ENCODE data around the gene ABCC1. TPM values are rescaled to one million over a fixed set of nuclear protein-coding genes. Genes with fewer than 3 reads are reported as not detected.

ABCC1 gene
- total RNA-seq, 1 experiment from 2014 or later = 56.4 TPM

DNA sequence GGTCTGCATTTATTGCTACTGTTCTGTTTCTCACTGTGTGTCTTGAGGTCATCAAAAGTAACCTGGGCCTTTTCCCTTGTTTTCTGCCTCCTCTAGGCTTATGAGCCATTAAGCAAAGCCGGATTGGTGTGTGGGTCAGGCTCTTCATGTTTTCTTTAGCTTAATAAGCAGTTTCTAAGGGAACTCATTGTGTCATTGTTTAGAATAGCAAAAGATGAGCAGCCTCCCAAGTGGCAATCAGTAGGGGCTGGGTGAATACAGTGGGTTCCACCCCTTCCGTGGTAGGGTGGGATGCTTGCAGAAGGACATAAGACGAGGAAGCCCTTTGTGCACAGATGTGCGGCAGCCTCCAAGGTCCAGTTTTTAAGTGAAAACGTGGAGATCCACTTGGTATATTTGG lies 34.5 kb downstream of the ABCC1 start:
- Histone ChIP-seq H3K56ac (ENCODE audit: insufficient read length, low read depth, low read length) (no peak overlapping the region), H3K27me3 (ENCODE audit: insufficient read depth, low read length) (no peaks in the 10 kb centered on the region), H2AK5ac (ENCODE audit: insufficient read length, low read length) (no peak overlapping the region), H3T11ph (ENCODE audit: low read length) (no peak overlapping the region), H3K4ac (ENCODE audit: low read depth, low read length) (no peak overlapping the region), H3K9me3 (ENCODE audit: control insufficient read depth, low read depth, low read length) (peaks cover 28% of the 10 kb centered on the region), H2BK5ac (ENCODE audit: insufficient read length, low read length) (no peak overlapping the region), H3K23me2 (ENCODE audit: insufficient read length, low read depth, low read length, poor library complexity, severe bottlenecking) (no peaks in the 10 kb centered on the region), H2BK12ac (ENCODE audit: insufficient read length, low read depth, low read length) (no peak overlapping the region), H2BK15ac (ENCODE audit: low read depth, low read length) (no peak overlapping the region), H2AFZ (ENCODE audit: low read length) (no peak overlapping the region), H3K14ac (ENCODE audit: insufficient read depth, low read length) (no peak overlapping the region), H3K23ac (ENCODE audit: insufficient read length, low read depth, low read length) (no peak overlapping the region), H3K4me2 (ENCODE audit: insufficient read depth, insufficient read length, low read length) (no peak overlapping the region), H3K18ac (ENCODE audit: insufficient read length, low read depth, low read length) (no peak overlapping the region), H4K8ac (replicated peaks; ENCODE audit: insufficient read length, low read depth, low read length) (no peak overlapping the region), H4K20me1 (ENCODE audit: control insufficient read depth, insufficient read depth, insufficient read length) (peaks cover 2% of the 10 kb centered on the region), H3K79me1 (ENCODE audit: insufficient read depth, low read depth, low read length, poor library complexity, severe bottlenecking) (peaks cover 5% of the 10 kb centered on the region), H3K9ac (ENCODE audit: extremely low read depth, insufficient read length, low read length) (no peak overlapping the region), H3K79me2 (ENCODE audit: insufficient read depth, low read length) (peaks cover 10% of the 10 kb centered on the region; the same call in 1 of the 2 replicates), H4K5ac (ENCODE audit: insufficient read length, low read depth, low read length) (no peak overlapping the region), H4K91ac (ENCODE audit: insufficient read length, low read depth, low read length) (no peak overlapping the region), H2BK120ac (ENCODE audit: low read depth, low read length, poor library complexity, severe bottlenecking) (no peak overlapping the region), H3K27ac (ENCODE audit: insufficient read length, low read depth, low read length) (no peak overlapping the region), H2BK20ac (ENCODE audit: low read depth, low read length, poor library complexity, severe bottlenecking) (no peak overlapping the region), H3K4me1 (ENCODE audit: insufficient read depth, low read length) (peaks cover under 1% of the 10 kb centered on the region; the same call in 1 of the 2 replicates)
- WGBS (ENCODE audit: extremely low coverage, insufficient read length, low lambda C conversion rate) = no CpG with 5 or more reads among the region's 5 CpGs
- no peaks in the 10 kb centered on the region for H3K27me3 Mint-ChIP-seq (ENCODE audit: low read depth)
- H3K9me3 Mint-ChIP-seq = peaks cover 41 to 44% of the 10 kb centered on the region in 2 experiments
- peak overlapping the region in 2 of 3 experiments; percentile 10 to 64; a peak in 3 of 7 replicates for H3K27ac Mint-ChIP-seq
- TF ChIP-seq, protein P1, sequence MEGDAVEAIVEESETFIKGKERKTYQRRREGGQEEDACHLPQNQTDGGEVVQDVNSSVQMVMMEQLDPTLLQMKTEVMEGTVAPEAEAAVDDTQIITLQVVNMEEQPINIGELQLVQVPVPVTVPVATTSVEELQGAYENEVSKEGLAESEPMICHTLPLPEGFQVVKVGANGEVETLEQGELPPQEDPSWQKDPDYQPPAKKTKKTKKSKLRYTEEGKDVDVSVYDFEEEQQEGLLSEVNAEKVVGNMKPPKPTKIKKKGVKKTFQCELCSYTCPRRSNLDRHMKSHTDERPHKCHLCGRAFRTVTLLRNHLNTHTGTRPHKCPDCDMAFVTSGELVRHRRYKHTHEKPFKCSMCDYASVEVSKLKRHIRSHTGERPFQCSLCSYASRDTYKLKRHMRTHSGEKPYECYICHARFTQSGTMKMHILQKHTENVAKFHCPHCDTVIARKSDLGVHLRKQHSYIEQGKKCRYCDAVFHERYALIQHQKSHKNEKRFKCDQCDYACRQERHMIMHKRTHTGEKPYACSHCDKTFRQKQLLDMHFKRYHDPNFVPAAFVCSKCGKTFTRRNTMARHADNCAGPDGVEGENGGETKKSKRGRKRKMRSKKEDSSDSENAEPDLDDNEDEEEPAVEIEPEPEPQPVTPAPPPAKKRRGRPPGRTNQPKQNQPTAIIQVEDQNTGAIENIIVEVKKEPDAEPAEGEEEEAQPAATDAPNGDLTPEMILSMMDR (conservative IDR thresholded peaks at IDR 0.05) = no peak
- peaks cover 25 to 27% of the 10 kb centered on the region in 2 experiments for H3K4me1 Mint-ChIP-seq
- peaks cover 50 to 51% (median 51%) of the 10 kb centered on the region in 3 experiments for H3K36me3 Mint-ChIP-seq (ENCODE audit: insufficient read depth in 1 of 3, low read depth in 3 of 3)
- no peak for DNase-seq
- no peak overlapping the region for H3K4me3 Mint-ChIP-seq
